Measurements from ENCODE around the gene APOB. TPM values are rescaled to one million over a fixed set of nuclear protein-coding genes. Genes with fewer than 3 reads are reported as not detected.
A peak's percentile ranks its signal among the peaks of the same experiment; 100 is the strongest.

The APOB gene
- total and polyA plus RNA-seq, 2 of the 13 experiments (the other 11 are each of a cell fraction or from before 2014, with no cell fraction given), result 1,569 to 2,515 TPM

GRCh38 chr2:21067125-21067524, 23.3 kb upstream of the APOB start (continued):
- TF ChIP-seq PRDM10 (CRISPR knock-in tag; IDR thresholded peaks at IDR 0.05; ENCODE audit: low read depth), result 0 out of 2 replicates have a peak, but pooled peaks have one; percentile 28
- peak; percentile 59; the same call in 1 of the 2 replicates for TF ChIP-seq ZNF205 (CRISPR knock-in tag; IDR thresholded peaks at IDR 0.05)
- no peak for TF ChIP-seq ETV6 (CRISPR knock-in tag; conservative IDR thresholded peaks at IDR 0.05)
- no peak for TF ChIP-seq ZNF547 (CRISPR knock-in tag; IDR thresholded peaks at IDR 0.05)
- TF ChIP-seq MEIS1 (CRISPR knock-in tag; IDR thresholded peaks at IDR 0.05; ENCODE audit: borderline replicate concordance), result peak; percentile 73; the same call in 1 of the 2 replicates
- no peak for TF ChIP-seq ZNF383 (CRISPR knock-in tag; IDR thresholded peaks at IDR 0.05; ENCODE audit: borderline replicate concordance)
- no peak for TF ChIP-seq KLF12 (CRISPR knock-in tag; IDR thresholded peaks at IDR 0.05; ENCODE audit: borderline replicate concordance)
- TF ChIP-seq SP140L (CRISPR knock-in tag; IDR thresholded peaks at IDR 0.05; ENCODE audit: borderline replicate concordance), result no peak
- TF ChIP-seq, protein P1, sequence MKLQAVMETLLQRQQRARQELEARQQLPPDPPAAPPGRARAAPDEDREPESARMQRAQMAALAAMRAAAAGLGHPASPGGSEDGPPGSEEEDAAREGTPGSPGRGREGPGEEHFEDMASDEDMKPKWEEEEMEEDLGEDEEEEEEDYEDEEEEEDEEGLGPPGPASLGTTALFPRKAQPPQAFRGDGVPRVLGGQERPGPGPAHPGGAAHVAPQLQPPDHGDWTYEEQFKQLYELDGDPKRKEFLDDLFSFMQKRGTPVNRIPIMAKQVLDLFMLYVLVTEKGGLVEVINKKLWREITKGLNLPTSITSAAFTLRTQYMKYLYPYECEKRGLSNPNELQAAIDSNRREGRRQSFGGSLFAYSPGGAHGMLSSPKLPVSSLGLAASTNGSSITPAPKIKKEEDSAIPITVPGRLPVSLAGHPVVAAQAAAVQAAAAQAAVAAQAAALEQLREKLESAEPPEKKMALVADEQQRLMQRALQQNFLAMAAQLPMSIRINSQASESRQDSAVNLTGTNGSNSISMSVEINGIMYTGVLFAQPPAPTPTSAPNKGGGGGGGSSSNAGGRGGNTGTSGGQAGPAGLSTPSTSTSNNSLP (IDR thresholded peaks at IDR 0.05; ENCODE audit: low read depth, low read length), result peak; percentile 53; the same call in 1 of the 2 replicates
- no peak for TF ChIP-seq XBP1 (CRISPR knock-in tag; IDR thresholded peaks at IDR 0.05)
- TF ChIP-seq CBFB (CRISPR knock-in tag; IDR thresholded peaks at IDR 0.05), result no peak
- TF ChIP-seq AGO1 (IDR thresholded peaks at IDR 0.05; ENCODE audit: low read depth, low read length, poor library complexity, severe bottlenecking), result no peak
- peak; percentile 55; the same call in 1 of the 2 replicates for TF ChIP-seq SMYD3 (CRISPR knock-in tag; IDR thresholded peaks at IDR 0.05)
- no peak for TF ChIP-seq PHF8 (CRISPR knock-in tag; IDR thresholded peaks at IDR 0.05)
- no peak for TF ChIP-seq SOX6 (IDR thresholded peaks at IDR 0.05)
- peak; percentile 85 for TF ChIP-seq SOX6 (CRISPR knock-in tag; IDR thresholded peaks at IDR 0.05)
- TF ChIP-seq, protein P2, sequence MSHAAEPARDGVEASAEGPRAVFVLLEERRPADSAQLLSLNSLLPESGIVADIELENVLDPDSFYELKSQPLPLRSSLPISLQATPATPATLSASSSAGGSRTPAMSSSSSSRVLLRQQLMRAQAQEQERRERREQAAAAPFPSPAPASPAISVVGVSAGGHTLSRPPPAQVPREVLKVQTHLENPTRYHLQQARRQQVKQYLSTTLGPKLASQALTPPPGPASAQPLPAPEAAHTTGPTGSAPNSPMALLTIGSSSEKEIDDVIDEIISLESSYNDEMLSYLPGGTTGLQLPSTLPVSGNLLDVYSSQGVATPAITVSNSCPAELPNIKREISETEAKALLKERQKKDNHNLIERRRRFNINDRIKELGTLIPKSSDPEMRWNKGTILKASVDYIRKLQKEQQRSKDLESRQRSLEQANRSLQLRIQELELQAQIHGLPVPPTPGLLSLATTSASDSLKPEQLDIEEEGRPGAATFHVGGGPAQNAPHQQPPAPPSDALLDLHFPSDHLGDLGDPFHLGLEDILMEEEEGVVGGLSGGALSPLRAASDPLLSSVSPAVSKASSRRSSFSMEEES (CRISPR knock-in tag; IDR thresholded peaks at IDR 0.05), result peak; percentile 55; the same call in 1 of the 2 replicates
- TF ChIP-seq, protein P3, sequence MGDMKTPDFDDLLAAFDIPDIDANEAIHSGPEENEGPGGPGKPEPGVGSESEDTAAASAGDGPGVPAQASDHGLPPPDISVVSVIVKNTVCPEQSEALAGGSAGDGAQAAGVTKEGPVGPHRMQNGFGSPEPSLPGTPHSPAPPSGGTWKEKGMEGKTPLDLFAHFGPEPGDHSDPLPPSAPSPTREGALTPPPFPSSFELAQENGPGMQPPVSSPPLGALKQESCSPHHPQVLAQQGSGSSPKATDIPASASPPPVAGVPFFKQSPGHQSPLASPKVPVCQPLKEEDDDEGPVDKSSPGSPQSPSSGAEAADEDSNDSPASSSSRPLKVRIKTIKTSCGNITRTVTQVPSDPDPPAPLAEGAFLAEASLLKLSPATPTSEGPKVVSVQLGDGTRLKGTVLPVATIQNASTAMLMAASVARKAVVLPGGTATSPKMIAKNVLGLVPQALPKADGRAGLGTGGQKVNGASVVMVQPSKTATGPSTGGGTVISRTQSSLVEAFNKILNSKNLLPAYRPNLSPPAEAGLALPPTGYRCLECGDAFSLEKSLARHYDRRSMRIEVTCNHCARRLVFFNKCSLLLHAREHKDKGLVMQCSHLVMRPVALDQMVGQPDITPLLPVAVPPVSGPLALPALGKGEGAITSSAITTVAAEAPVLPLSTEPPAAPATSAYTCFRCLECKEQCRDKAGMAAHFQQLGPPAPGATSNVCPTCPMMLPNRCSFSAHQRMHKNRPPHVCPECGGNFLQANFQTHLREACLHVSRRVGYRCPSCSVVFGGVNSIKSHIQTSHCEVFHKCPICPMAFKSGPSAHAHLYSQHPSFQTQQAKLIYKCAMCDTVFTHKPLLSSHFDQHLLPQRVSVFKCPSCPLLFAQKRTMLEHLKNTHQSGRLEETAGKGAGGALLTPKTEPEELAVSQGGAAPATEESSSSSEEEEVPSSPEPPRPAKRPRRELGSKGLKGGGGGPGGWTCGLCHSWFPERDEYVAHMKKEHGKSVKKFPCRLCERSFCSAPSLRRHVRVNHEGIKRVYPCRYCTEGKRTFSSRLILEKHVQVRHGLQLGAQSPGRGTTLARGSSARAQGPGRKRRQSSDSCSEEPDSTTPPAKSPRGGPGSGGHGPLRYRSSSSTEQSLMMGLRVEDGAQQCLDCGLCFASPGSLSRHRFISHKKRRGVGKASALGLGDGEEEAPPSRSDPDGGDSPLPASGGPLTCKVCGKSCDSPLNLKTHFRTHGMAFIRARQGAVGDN (CRISPR knock-in tag; IDR thresholded peaks at IDR 0.05), result no peak
- peak; percentile 46; the same call in 1 of the 2 replicates for TF ChIP-seq EHMT2 (IDR thresholded peaks at IDR 0.05; ENCODE audit: borderline replicate concordance, low read depth, low read length)
- TF ChIP-seq RORA (CRISPR knock-in tag; IDR thresholded peaks at IDR 0.05), result no peak; the same call in 1 of the 2 replicates

All from HepG2 (cell line).